Neural cell (in vitro differentiated cells): Measurements from ENCODE around the gene PPP2R3A. TPM values are rescaled to one million over a fixed set of nuclear protein-coding genes. Genes with fewer than 3 reads are reported as not detected.

ENCODE experiments used
- H2AFZ ChIP-seq: fragments of 200-600, 300-800 bp; sonication (generic), shearing (Covaris generic); 2 replicates; pipeline ENCODE4 v1.6.0; 2014; ENCODE audit warnings: low read depth, mild to moderate bottlenecking, antibody characterized with exemption, low read length, moderate library complexity
- H3F3A ChIP-seq: fragments of 200-600 bp; shearing (Covaris generic); 2 replicates; pipeline ENCODE4 v1.6.1; 2016; ENCODE audit warnings: mild to moderate bottlenecking, moderate library complexity, mixed read lengths, antibody characterized with exemption, low read length; ENCODE audit not compliant: insufficient read depth, poor library complexity, severe bottlenecking
- H3K27ac ChIP-seq: fragments of 200-600, 300-800 bp; sonication (generic), shearing (Covaris generic); 2 replicates; pipeline ENCODE4 v1.5.1; 2014; ENCODE audit warnings: mild to moderate bottlenecking, low read length, moderate library complexity
- H3K27me3 ChIP-seq: fragments of 300-800, 200-600 bp; sonication (generic), shearing (Covaris generic); 2 replicates; pipeline ENCODE4 v1.6.0; 2014; ENCODE audit warnings: mild to moderate bottlenecking, low read depth, low read length, moderate library complexity; ENCODE audit not compliant: insufficient read depth
- H3K36me3 ChIP-seq: fragments of 300-800, 200-600 bp; sonication (generic), shearing (Covaris generic); 2 replicates; pipeline ENCODE4 v1.5.1; 2014; ENCODE audit warnings: mild to moderate bottlenecking, antibody characterized with exemption, low read length, moderate library complexity; ENCODE audit not compliant: insufficient read depth
- H3K4me2 ChIP-seq: fragments of 300-800, 200-600 bp; sonication (generic), shearing (Covaris generic); 2 replicates; pipeline ENCODE4 v1.6.0; 2014; ENCODE audit warnings: mild to moderate bottlenecking, low read length
- H3K4me3 ChIP-seq: fragments of 300-800, 200-600 bp; sonication (generic), shearing (Covaris generic); 2 replicates; pipeline ENCODE4 v1.5.1; 2014; ENCODE audit warnings: mild to moderate bottlenecking, low read length, moderate library complexity
- H3K79me2 ChIP-seq: fragments of 200-600 bp; shearing (Covaris generic); replicated peaks from 2 replicates; pipeline ENCODE4 v1.6.0; 2014; ENCODE audit warnings: mild to moderate bottlenecking, low read length, moderate library complexity; ENCODE audit not compliant: insufficient read depth
- H3K9ac ChIP-seq: fragments of 300-800, 200-600 bp; sonication (generic), shearing (Covaris generic); 2 replicates; pipeline ENCODE4 v1.6.1; 2016; ENCODE audit warnings: mild to moderate bottlenecking, low read length, mixed read lengths
- H3K9me2 ChIP-seq: fragments of 200-600 bp; shearing (Covaris generic); 2 replicates; pipeline ENCODE4 v1.6.1; 2016; ENCODE audit warnings: mild to moderate bottlenecking, low read length, mixed read lengths; ENCODE audit not compliant: insufficient read depth
- H3K9me3 ChIP-seq: fragments of 200-600, 300-800 bp; sonication (generic), shearing (Covaris generic); 2 replicates; pipeline ENCODE4 v1.6.1; 2016; ENCODE audit warnings: mild to moderate bottlenecking, mixed run types, low read length, moderate library complexity, mixed read lengths
- H4K20me1 ChIP-seq: fragments of 200-600 bp; shearing (Covaris generic); 2 replicates; pipeline ENCODE4 v1.6.1; 2016; ENCODE audit warnings: mild to moderate bottlenecking, mixed run types; ENCODE audit not compliant: insufficient read depth
- CTCF ChIP-seq: fragments of 450-650 bp; IDR thresholded peaks from 2 replicates; pipeline ENCODE4 v1.5.1; 2014; ENCODE audit warnings: antibody characterized with exemption, mild to moderate bottlenecking, moderate library complexity; ENCODE audit not compliant: poor library complexity, severe bottlenecking
- EP300 ChIP-seq: fragments of 450-650 bp; conservative IDR thresholded peaks from 2 replicates; pipeline ENCODE4 v1.6.1; 2014; ENCODE audit warnings: antibody characterized with exemption, mild to moderate bottlenecking, moderate library complexity; ENCODE audit not compliant: poor library complexity, severe bottlenecking
- EZH2 ChIP-seq: fragments of 200-600, 300-800 bp; shearing (Covaris generic), sonication (generic); IDR thresholded peaks from 2 replicates; pipeline ENCODE4 v1.6.1; 2014; ENCODE audit warnings: antibody characterized with exemption, low read length, borderline replicate concordance, mild to moderate bottlenecking; ENCODE audit not compliant: insufficient read depth, poor library complexity, severe bottlenecking
- MXI1 ChIP-seq: fragments of 450-650 bp; conservative IDR thresholded peaks from 2 replicates; pipeline ENCODE4 v1.6.1; 2014; ENCODE audit warnings: antibody characterized with exemption, mild to moderate bottlenecking; ENCODE audit not compliant: poor library complexity, severe bottlenecking
- POLR2AphosphoS5 ChIP-seq: IDR thresholded peaks from 2 replicates; pipeline ENCODE4 v1.6.1; 2012
- RAD21 ChIP-seq: fragments of 450-650 bp; conservative IDR thresholded peaks from 2 replicates; pipeline ENCODE4 v1.6.1; 2014; ENCODE audit warnings: antibody characterized with exemption, mild to moderate bottlenecking, moderate library complexity
- REST ChIP-seq: IDR thresholded peaks from 2 replicates; pipeline ENCODE4 v1.6.1; 2012; ENCODE audit warnings: borderline replicate concordance
- SMC3 ChIP-seq: fragments of 450-650 bp; conservative IDR thresholded peaks from 2 replicates; pipeline ENCODE4 v1.6.1; 2014; ENCODE audit warnings: antibody characterized with exemption, mild to moderate bottlenecking, moderate library complexity; ENCODE audit not compliant: poor library complexity
- TAF1 ChIP-seq: IDR thresholded peaks from 2 replicates; pipeline ENCODE4 v1.6.1; 2012; ENCODE audit warnings: low read depth
- polyA plus RNA-seq: library from polyadenylated mRNA; depleted of rRNA; stranded (reverse); fragments of >200 nt; gene quantifications from 2 replicates; pipeline ENCODE4 v1.2.3, GENCODE V29; 2014

PPP2R3A gene
- polyA plus RNA-seq, 1 donor from 2014 or later = 17.9 TPM

- H3K27me3 ChIP-seq = no peaks in the 10 kb centered on the region
- H3K4me3 ChIP-seq = no peak overlapping the region
- no peak overlapping the region for H3K27ac ChIP-seq
- no peak overlapping the region for H2AFZ ChIP-seq
- H3K4me2 ChIP-seq = no peak overlapping the region
- no peaks in the 10 kb centered on the region for H3K9me2 ChIP-seq
- H3K9ac ChIP-seq = no peak overlapping the region
- H4K20me1 ChIP-seq = no peaks in the 10 kb centered on the region
- H3K79me2 ChIP-seq = no peaks in the 10 kb centered on the region
- H3K9me3 ChIP-seq = no peaks in the 10 kb centered on the region
- TF ChIP-seq CTCF = no peak
- TF ChIP-seq EP300 = no peak
- TF ChIP-seq SMC3 = no peak
- H3K36me3 ChIP-seq = no peaks in the 10 kb centered on the region
- H3F3A ChIP-seq = no peaks in the 10 kb centered on the region
Observed at GRCh38 chr3:135917927-135918597, 47.5 kb upstream of the PPP2R3A start.

DNA sequence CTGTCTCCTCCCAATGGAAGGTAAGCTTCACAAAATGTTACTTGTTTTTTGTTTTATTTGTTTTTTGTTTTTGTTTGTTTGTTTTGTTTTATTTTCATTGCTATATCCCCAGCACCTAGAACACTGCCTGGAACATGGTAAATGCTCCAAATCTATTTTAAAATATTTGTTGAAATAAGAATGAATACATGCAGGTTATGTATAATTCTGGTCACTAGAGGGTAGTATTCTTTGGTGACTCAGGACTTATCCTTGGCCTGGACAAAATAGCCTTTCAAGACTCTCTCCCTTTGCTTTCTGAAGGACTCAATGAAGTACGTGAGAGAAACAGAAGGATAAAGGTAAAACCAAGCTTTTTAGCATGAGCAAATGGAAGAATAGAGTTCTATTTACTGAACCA lies 46.9 kb upstream of the PPP2R3A start:
- H3K79me2 ChIP-seq = no peaks in the 10 kb centered on the region
- no peak overlapping the region for H3K4me3 ChIP-seq
- H3K27ac ChIP-seq = no peak overlapping the region
- no peaks in the 10 kb centered on the region for H3K27me3 ChIP-seq
- H3K4me2 ChIP-seq = no peak overlapping the region
- H3K36me3 ChIP-seq = no peaks in the 10 kb centered on the region
- no peak overlapping the region for H3K9ac ChIP-seq
- no peaks in the 10 kb centered on the region for H3F3A ChIP-seq
- no peaks in the 10 kb centered on the region for H4K20me1 ChIP-seq
- H3K9me3 ChIP-seq = no peaks in the 10 kb centered on the region
- H3K9me2 ChIP-seq = no peaks in the 10 kb centered on the region
- TF ChIP-seq CTCF (peak; percentile 34), EZH2 (no peak)
- no peak overlapping the region for H2AFZ ChIP-seq

DNA sequence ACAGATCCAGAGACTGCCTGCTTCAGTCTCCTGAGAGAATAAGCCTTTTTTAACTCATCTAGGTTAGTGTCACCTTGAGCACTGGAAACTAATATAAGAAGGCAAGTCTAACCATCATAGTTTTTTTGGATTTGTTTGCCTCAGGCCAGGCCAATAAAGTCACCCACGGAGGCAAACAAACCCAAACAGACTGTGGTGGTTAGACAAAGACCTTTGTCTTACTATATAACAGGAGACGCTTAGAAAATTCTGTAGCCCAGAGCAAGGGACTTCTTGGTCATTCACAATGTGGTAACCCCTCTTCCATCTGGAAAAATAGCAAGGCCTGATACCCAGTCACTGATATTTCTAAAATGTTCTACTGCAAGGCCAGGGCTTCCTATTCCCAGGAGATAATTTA lies 45.3 kb upstream of the PPP2R3A start:
- Histone ChIP-seq H2AFZ (no peak overlapping the region), H3F3A (no peaks in the 10 kb centered on the region), H3K4me3 (no peak overlapping the region), H3K27ac (no peak overlapping the region), H3K36me3 (no peaks in the 10 kb centered on the region), H4K20me1 (no peaks in the 10 kb centered on the region), H3K9me2 (no peaks in the 10 kb centered on the region), H3K9me3 (no peaks in the 10 kb centered on the region), H3K9ac (no peak overlapping the region), H3K79me2 (no peaks in the 10 kb centered on the region), H3K4me2 (no peak overlapping the region), H3K27me3 (no peaks in the 10 kb centered on the region)
- no peak for TF ChIP-seq CTCF
- TF ChIP-seq TAF1 = no peak
- TF ChIP-seq SMC3 = no peak
- no peak for TF ChIP-seq MXI1
- no peak for TF ChIP-seq EP300
- no peak for TF ChIP-seq RAD21
- no peak for TF ChIP-seq EZH2
- no peak for TF ChIP-seq REST
- no peak for TF ChIP-seq POLR2AphosphoS5
